KBM-7 (cell line): ENCODE data around the gene TNP2.

ENCODE experiments used
- DNase-seq: peaks from one replicate; pipeline ENCODE4 v3.0.0-alpha.2; 2015
- in situ Hi-C: fragments of 300-500 bp; cut with MboI; formaldehyde crosslinking; loops from 2 replicates; pipeline ENCODE4 v1.14.3; 2020; ENCODE audit warnings: low sequenced_read_pairs, low pct_unique_long_range_greater_than_20kb, mixed read lengths

Gene TNP2

DNA sequence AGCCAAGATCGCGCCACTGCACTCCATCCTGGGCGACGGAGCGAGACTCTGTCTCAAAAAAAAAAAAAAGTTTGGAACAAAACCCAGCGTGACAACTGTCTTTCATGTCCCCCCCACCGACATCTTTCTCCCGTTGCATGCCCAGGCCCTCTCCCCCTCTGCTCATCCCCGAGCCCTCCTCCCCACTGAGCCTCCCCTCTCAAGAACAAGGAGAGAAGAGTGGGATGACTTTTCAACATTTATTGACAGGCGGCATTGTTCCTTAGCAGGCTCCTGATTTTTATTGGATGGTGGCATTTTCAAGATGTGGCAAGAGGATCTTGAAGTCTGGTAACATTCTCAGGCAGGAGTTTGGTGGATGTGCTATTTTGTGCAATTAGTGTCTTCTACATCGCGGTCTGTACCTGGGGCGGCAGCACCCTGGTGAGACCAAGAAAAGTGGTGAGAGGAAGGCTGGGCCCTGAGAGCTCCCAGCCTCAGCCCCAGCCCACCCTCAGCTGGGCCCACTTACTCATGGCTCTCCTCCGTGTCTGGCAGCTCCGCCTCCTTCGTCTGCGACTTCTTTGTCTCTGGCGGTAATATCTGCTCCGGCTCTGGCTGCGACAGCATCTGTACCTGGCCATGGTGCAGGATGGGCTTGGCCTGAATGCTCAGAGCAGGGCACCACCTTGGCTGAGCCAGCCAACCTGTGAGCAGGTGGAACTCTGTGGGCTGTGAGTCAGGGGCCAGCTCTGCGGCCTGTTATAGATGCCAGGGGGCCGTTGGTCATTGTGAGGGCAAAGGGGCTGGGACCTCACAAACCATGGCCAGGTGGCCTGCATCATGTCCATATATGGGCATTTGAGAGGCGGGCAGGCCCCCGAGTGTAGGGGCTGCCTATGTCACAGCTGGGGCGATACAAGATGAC is 11.7 kb upstream of the TNP2 start, which contains the start of gene PRM1:
PRM1 (minus strand) TSS at position 715 of the 907 bp plus-strand sequence; CDS start at position 623, 92 bp downstream.
- no peak for DNase-seq
- in situ Hi-C loops, result no loop called here

DNA sequence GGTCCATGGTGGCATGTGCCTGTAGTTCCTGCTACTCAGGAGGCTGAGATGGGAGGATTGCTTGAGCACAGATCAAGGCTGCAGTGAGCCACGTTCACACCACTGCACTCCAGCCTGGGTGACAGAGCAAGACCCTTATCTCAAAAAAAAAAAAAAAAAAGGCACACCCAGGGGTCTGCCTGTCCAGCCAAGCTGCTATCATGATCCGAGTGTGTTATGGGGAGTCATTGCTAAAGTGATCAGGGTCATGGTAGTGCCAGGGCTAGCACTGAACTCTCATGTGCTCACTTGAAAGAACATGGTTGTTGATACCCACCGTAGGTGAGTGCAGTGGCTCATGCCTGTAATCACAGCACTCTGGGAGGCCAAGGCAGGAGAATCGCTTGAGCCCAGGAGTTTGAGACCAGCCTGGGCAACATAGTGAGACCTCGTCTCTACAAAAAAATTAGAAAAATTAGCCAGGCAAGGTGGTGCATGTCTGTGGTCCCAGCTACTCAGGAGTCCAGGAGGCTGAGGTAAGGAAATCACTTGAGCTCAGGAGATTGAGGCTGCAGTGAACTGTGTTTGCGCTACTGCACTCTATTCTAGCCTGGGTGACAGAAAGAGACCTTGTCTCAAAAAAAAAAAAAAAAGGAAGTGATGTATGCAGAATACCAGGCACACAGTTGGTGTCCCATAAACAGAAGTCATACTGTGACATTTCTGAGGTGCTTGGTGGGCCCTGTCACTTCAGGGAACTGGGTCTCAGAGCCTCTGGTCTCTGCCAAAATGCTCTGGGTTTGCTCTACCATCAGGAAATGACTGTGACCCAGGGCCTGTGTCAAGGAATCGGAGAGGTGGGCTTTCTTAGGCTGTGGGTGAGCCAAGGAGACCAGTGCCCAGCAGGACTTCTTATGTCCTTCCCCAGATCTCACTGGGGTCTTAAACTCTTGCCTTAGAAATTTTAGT is 9.8 kb upstream of the TNP2 start:
- peak; percentile 39 for DNase-seq
- in situ Hi-C loops, result no loop called here

DNA sequence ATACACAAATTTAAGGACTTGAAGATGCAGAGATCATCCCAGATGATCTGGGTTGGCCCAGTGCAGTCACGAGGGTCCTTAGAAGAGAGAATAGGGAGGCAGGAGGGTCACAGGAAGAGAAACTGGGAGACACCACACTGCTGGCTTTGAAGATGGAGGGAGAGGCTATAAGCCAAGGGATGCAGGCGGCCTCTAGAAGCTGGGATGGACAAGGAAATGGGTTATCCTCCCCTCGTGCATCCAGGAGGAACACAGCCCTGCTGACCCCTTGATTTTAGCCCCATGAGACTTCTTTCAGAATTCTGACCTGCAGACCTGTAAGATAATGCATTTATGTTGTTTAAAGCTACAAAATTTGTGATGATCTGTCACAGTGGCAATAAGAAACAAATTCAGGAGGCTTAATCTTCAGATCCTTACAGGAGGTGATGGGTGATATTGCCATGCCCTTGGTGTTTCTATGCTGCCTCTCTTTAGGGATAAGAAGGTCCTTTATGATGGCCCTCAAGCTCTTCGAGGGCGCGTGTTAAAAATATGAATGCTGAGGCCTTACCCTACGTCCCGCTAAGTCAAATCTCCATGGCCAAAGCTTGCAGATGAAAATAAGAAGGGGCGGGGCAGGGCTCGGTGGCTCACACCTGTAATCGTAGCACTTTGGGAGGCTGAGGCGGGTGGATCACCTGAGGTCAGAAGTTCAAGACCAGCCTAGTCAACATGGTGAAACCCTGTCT is 8.6 kb upstream of the TNP2 start:
- in situ Hi-C loops, result no loop called here
- no peak for DNase-seq

DNA sequence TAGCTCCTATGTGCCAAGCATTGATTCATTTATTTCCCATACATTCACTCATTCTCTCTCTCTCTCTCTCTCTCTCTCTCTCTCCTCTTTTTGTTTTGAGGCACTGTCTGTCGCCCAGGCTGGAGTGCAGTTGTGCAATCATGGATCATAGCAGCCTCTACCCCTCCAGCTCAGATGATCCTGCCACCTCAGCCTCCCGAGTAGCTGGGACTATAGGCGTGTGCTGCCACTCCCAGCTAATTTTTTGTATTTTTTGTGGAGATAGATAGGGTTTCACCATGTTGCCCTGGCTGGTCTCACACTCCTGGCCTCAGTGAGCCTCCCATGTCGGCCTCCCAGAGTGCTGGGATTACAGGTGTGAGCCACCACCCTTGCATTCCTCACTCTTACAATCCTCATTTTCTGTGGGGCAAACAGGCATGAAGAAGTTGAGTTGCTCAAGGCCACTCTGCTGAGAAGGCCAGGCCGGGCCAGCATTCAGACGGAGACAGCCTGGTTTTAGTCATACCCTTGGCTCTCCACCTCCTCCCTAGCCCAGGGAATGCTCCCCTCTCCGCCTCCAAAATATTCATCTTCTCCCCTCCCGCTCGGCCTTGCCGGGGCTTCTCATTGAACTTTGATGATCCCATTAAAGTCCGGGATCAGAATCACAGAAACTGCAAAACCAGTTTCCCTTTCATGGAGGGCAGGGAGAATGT is 7.9 kb upstream of the TNP2 start:
- in situ Hi-C loops, result no loop called here

DNA sequence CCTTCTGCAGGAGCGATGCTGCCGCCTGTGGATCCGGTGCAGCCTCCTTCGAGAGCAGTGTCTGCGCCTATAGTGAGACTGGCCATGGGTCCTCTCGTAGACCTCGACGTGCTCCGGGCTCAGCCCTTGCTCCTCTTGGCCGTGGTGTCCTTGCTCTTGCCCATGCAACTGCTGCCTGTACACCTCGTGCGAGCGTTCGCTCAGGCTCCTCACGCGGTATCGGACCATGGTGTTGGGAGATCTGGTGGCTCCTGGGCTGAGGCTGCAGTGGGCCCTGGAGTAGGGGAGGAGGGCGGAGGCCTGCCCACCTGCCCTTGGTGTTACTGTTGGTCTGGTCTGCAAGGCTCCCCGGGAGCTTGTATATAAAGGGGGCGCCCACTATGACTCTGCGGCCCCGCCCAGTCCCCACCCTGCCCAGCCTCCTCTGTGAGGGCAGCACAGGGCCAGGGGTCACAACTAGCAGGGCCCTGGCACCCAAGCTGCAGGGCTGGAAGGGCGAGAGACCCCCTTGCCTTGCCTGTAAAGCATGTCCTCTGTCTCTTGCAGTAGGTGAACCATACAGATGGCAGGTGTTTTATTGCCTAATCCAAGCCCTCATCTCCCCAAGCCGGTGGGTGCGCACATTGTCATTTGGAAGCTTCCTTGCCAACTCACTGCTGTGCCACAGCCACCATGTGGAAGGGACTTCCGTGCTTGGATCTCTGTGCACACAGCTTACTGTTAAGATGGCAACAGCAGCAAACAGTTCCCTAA is 7.2 kb upstream of the TNP2 start, which contains the start of gene PRM2:
PRM2 (minus strand) TSS at position 338 of the 753 bp plus-strand sequence; CDS start at position 228, 110 bp downstream.
- no peak for DNase-seq
- in situ Hi-C loops, result no loop called here

More for the DNA sequence above, 7.9 kb upstream of the TNP2 start:
- no peak for DNase-seq

DNA sequence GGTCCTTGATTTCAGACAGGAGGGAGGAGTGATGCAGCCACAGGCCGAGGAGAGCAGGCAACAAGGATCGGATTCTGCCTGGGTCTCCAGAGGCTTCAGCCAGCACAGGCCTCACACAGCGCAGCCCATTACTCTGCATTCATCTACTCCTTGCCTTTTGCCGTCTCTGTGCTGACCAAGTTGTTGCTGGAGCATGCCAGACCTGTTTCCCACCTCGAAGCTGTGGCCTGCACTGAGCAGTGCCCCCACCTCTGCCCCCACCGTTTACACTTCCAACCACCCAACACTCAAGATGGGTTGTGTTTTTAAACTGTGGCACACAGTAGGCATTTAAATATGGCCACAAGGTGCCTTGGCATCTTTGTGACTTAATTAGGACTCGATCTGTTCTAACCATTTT is 5.8 kb upstream of the TNP2 start:
- no peak for DNase-seq
- in situ Hi-C loops, result no loop called here

DNA sequence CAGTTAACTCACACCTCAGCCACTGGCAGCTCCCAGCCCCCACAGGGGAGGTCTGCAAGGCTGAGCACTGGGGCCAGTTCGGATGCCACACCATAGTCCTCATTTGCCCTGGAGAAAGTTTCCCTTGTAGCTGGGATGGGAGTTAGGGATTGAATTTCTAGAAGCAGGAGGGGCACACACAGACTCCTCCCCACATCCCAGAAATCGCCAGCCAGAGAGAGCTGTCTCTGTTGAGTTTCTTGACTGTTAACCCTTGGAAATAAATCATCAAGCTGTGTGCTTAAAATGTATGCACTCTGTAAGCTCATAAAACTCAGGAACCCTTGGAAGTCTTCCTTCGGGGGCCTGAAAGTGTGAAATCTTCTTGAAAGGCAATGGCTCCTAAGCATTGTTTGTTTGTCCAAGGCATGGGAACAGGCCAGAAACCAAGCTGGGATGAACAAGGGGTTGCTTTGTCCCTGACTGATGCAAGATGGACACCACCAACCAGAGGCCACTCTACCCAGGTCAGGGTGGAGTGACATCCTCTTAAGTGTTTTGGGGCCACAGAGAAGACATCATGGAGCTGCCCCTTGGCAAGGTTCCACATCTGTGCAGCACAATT is 4.7 kb upstream of the TNP2 start:
- in situ Hi-C loops, result no loop called here
- no peak for DNase-seq

DNA sequence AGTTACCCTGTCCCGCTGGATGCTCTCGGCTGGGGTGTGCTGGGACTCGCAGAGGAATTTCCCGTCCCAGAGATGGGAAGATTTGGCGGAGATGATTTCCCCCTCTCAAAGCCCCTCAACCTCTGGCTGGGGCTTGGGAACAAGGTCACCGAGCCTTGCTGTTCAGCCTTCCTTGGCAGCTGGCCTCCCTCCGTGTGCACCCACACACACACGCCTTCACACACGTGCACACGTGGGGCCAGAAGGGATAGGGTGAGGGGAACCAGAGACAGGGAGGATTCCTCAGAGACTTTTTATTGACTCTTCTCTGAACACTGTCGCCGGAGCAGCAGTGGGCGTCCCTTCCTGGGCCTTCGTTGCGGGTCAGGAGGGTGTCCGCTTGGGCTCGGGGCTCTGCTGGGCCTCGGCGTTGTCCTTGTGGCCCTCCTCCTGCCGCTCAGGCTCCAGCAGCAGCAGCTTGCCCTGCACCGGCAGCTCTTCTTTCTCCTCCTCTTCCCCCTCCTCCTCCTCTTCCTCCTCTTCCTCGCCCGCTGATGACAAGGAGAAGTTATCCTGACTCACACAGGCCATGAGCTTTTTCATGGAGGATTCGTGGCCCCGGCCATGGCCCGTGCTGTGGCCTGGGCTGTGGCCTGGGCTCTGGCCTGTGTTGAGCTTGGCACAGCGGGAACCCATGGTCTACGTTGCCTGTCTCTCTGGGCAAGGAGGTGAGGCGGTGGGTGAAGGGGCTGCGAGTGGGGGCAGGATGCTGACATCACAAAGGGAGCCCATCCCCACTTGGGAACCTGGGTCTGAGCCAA is 4.0 kb upstream of the TNP2 start, which contains the start of gene PRM3:
PRM3 (minus strand) TSS at position 709 of the 800 bp plus-strand sequence; CDS start at position 675, 34 bp downstream.
- no peak for DNase-seq
- in situ Hi-C loops, result no loop called here

DNA sequence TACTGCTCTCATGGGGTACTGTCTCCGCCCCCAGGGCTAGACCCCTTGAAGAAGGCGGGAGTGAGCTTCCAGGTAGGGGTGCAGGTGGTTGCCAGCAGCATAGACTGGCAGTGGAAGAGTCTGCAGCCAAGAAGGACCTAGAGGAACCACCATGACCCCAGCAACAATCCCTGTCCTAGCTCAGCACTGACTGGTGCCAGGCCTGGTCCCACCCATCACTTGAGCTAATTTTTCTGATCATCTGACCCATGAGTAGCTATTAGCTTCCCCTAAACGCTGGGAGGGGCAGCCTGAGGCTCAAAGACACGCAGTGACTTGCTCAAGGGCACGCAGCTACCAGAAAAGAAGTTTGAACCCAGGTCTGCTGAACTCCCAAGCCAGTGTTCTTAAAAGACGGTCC is 3.4 kb upstream of the TNP2 start:
- DNase-seq, result no peak
- in situ Hi-C loops, result no loop called here

DNA sequence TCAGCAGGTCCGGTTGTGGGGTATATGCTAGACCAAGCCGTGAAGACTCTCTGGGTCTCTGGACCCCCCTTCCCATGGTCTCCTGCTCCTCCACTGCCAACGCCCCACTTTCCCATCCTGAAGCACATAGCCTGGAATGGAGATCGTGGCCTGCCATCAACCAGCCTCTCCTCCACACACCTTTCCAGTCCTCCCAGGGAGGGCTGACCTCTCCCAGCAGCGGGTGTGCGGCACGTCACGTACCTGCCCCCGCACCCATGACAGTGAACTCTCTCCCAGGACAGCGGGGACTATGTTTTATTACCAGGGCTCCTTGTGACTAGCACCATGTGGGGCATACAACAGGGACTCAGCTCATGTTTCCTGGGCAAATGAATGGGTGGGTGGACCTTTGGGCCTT is 2.5 kb upstream of the TNP2 start:
- DNase-seq, result no peak
- in situ Hi-C loops, result no loop called here

DNA sequence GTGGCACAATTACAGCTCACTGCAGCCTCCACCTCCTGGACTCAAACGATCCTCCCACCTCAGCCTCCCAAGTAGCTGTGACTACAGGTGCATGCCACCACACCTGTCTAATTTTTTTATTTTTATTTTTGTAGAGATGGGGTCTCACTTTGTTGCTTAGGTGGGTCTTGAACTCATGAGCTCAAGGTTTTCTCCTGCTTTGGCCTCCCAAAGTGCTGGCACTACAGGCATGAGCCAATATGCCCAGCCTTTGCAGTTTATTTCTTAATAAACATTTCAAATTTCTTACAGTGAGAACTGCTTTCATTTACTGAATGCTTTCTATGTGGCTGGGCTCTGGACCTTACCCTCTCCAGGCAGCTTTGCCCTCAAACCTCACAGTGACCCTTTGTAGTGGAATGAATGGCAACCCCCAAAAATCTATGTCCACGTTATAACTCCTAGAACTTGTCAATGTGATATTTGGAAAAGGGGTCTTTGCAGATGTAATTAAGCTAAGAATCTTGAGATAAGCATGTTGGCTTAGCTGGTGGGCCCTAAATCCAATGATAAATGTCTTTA is 1.6 kb upstream of the TNP2 start:
- DNase-seq, result no peak
- in situ Hi-C loops, result no loop called here

DNA sequence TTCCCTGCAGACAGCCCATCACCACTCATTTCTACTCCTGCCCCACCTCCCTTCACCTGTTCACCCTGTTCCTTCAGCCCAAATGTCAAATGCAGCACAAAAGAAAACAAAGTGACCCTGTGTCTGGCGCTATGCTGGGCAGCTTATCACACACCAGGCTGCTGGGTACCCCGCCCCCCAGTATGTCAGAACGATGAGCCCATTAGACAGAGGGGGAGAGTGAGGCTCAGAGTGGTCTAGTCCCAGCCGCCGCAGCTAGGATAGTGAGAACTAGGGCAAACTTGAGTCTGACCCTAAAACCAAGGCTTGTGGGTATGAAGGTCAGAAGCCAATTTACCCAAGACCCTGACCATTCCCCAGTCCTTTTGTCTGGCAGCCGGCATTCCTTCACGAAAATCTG is 4.0 kb downstream of the TNP2 start:
- in situ Hi-C loops, result no loop called here
- no peak for DNase-seq

DNA sequence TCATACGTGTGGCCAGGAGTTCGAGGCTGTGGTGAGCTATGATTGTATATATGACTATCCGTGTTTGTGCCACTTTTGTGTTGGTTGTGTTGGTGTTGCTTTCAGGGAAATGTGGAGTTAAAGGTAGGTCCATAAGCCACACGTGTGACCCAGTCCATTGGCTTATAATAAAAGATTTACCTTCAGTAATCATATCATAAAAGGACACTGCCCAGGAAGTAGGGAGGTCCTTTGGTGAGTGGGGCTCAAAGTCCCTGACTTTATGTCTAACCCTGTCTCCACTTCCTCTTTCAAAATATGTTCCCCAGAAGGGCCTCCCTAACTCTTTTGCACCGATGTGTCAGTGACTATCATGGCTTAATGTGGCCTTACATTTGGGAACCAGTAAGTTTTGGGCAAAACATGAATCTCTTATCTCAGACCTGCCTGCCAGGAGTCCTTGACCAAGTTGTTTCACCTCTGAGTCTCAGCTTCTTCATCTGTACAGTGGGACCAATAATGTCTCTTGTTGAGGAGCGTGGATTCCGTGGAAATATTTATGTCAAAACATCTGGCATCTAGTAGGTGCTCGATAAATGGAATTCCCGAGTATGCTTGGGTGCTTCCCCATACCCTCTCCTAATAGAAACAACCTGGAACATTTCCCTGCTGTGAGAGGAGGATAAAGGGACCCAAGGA is 4.8 kb downstream of the TNP2 start:
- no peak for DNase-seq
- in situ Hi-C loops, result no loop called here

DNA sequence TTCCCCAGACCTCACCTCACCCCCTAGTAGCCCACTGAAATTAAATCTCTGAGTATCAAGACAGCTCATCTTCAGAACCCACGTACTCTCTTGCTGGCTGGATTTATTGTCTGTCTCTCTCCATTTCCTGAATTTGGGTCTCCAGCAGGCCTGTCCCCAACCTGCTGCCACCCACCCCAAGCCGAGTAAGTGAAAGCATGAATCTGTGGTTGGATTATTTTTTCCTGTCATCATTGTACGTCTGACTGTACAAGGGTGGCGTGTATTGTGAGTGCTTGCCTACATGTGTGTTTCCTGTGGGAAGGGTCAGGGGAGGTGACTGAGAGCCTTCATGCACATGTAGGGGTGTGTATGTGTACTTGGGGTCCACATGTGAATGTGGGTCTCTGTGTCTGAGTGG is 5.4 kb downstream of the TNP2 start:
- peak; percentile 43 for DNase-seq
- in situ Hi-C loops, result no loop called here

DNA sequence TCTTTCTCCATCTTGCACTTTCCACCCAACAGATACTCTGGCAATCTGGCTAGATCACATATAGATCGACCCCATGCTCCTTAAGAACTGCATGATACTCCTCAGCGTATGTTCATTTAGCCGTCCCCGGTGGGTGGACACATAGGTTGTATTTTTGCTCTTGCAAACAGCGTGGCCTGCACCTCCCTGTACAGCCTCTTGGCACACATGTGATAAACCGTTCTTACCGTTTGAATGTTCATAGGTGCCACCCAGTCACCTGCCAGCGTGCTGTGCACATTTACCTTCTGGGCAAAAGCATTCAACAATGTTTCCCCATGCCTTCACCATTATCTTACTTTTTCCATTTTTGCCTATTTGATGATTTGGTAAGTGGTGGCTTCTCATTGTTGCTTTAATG is 6.2 kb downstream of the TNP2 start:
- in situ Hi-C loops, result no loop called here
- DNase-seq, result no peak

DNA sequence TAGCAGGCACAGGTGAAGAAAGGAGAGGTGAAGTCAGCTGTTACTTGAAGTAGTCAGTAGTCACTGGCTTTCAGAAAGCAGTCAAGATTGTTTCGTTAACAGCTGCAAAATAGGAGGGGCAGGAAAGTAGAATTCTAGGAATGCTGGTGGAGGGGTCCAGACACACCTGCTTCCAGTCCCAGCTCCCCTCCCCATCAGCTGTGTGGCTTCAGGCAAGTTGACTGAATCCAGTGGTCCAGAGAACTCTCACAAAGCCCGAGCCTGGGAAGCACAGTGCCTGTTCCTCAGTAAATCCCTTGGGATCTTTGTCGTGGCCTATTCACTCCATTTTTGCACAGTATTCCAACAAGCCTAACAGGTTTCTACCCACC is 8.5 kb downstream of the TNP2 start:
- in situ Hi-C loops, result no loop called here
- DNase-seq, result no peak
